LNCaP clone FGC (cell line): ENCODE measurements around the gene ATP1A2.

Experiments
- DNase-seq: peaks from one replicate; pipeline ENCODE4 v3.0.0-alpha.2; 2011; ENCODE audit warnings: low read depth
- H3K4me3 ChIP-seq: 2 replicates; pipeline ENCODE4 v1.5.1; 2011; ENCODE audit warnings: mild to moderate bottlenecking, low read depth, low read length, control low read depth
- CTCF ChIP-seq: IDR thresholded peaks from 2 replicates; pipeline ENCODE4 v1.5.1; 2012; ENCODE audit warnings: mild to moderate bottlenecking; ENCODE audit not compliant: control insufficient read depth, insufficient read depth; ENCODE audit errors: extremely low read depth

ATP1A2 gene

GRCh38 chr1:160074865-160075264, 40.7 kb upstream of the ATP1A2 start:
- H3K4me3 ChIP-seq, result no peak overlapping the region
- no peak for DNase-seq
- no peak for TF ChIP-seq CTCF

DNA sequence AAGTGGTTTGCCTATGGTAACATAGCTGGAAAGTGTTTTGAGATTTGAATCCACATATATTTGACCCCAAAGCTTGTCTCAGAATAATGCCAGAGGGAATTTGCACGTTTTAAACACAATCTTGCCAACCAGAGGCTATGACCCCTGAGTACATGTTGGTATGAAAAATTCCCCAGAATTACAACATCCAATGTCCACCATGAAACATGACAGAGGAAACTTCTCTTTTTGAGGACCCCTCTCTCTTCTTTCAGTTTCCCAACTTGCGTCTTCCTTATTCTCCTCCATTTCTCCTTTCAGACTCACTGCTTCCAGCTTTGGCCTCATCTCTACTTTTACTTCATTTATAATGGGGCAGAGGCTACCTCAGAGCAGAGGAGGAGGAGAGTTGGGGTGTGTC, 39.7 kb upstream of the ATP1A2 start:
- no peak for DNase-seq
- TF ChIP-seq CTCF, result no peak
- no peak overlapping the region for H3K4me3 ChIP-seq

DNA sequence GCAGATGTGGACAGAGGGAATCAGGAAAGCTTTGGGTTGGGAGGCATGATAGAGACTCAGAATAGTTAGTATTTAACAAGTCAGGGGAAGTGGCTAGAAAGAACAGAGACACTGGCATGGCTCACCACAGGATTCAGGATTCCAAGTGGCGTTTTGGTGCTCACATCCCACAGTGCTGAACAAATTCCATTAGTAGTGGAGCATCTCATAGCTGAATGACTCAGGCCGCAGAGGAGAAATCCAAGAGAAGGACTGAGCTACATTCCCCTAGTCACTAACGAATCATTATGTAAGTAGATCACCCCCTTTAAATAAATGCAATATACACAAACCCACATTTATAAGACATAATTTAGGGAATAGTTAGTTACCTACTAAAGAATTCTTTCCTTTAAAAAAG, 39.3 kb upstream of the ATP1A2 start:
- H3K4me3 ChIP-seq, result no peak overlapping the region
- DNase-seq, result no peak
- TF ChIP-seq CTCF, result no peak

DNA sequence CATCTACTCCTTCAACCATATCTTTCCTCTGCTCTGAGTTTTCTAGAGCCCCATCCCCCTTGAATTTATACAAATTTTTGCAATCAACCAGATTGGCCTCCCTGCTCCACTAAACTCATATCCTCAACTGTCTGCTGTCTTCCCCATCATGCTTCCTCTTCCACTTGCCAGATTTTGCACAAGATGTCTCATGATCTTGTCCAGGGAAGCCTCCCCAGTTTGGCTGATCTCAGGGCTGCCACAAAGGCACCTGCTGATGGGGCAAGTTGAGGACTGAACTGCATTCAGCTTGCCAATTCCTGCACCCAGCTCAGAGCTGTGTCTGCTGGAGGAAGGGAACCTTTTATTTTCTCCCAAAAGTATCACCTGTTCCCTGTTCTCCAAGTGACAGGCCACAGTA, 38.1 kb upstream of the ATP1A2 start:
- no peak for DNase-seq
- TF ChIP-seq CTCF, result no peak
- H3K4me3 ChIP-seq, result no peak overlapping the region

- H3K4me3 ChIP-seq, result no peak overlapping the region
- no peak for DNase-seq
- TF ChIP-seq CTCF, result peak; percentile 73
These were observed 36.9 kb upstream of the ATP1A2 start for GRCh38 chr1:160078512-160079195.

DNA sequence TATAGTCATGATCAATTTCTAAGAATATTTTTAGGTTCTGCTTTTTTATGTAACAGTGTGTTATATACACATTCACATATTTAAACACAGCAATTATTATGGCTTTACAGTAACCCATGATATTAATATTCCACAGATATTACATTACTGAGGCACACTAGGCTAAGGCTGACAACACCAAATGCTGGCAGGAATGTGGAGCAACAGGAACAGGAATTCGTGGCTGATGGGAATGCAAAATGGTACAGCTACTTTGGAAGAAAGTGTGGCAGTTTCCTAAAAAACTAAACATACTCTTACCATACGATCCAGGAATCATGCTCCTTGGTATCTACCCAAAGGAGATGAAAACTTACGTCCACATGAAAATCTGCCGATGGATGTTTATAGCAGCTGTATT, 36.1 kb upstream of the ATP1A2 start:
- no peak for DNase-seq
- no peak overlapping the region for H3K4me3 ChIP-seq
- TF ChIP-seq CTCF, result no peak
